Left renal cortex interstitium (tissue), 4 donors: ENCODE measurements around the gene NXF2B. TPM values are rescaled to one million over a fixed set of nuclear protein-coding genes. Genes with fewer than 3 reads are reported as not detected.
A peak's percentile ranks its signal among the peaks of the same experiment; 100 is the strongest.
"Not testable (repeated sequence)": the region's sequence is repeated elsewhere in the genome, so short reads cannot be mapped to it uniquely, and the experiment has no call there.

Source experiments
- DNase-seq, 4 donors: peaks; one replicate each; pipeline ENCODE4 v3.0.0-alpha.2; 2013; ENCODE audit warnings: low read depth in 4 of 4, low spot score in 2 of 4, missing footprints in 1 of 4
- polyA plus RNA-seq, 4 donors: library from polyadenylated mRNA; unstranded; fragments of 120-200 nt; gene quantifications; one replicate each; pipeline ENCODE4 v1.2.1, GENCODE V29; 2013; ENCODE audit not compliant: insufficient read length in 4 of 4

Gene NXF2B
- polyA plus RNA-seq = 1 to 10 TPM in 2 of 4 donors, under 1 TPM in 2; 0.52 to 2.6 (median 0.89) TPM

DNA sequence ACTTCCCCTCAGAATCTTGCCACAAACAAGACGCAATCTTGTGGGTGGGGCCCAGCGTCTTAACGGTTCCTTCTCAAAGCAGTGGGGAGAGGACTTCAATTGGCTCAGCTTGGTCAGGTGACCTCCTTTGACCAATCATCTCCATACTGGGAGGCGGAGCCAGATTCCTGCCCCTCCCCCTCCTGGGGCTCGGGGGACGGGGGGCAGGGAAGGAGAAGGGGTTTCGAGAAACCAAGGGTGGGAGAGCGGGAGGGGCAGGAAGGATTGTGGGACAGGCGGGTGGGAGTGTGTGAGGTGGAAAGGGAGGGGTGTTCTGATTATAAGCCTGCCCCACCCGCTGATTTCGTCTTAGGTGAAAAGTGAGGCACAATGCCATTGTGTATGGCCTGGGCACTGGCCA lies at the start of gene NXF2B:
Gene NXF2B, minus strand, starts transcription at position 101 of the 400 bp plus-strand sequence. CDS start 59,972 bp downstream, outside the sequence.
- not testable (repeated sequence) for DNase-seq

- DNase-seq = not testable (repeated sequence)
Measured at GRCh38 chrX:102478765-102479164, 39.0 kb upstream of the NXF2B start.

DNA sequence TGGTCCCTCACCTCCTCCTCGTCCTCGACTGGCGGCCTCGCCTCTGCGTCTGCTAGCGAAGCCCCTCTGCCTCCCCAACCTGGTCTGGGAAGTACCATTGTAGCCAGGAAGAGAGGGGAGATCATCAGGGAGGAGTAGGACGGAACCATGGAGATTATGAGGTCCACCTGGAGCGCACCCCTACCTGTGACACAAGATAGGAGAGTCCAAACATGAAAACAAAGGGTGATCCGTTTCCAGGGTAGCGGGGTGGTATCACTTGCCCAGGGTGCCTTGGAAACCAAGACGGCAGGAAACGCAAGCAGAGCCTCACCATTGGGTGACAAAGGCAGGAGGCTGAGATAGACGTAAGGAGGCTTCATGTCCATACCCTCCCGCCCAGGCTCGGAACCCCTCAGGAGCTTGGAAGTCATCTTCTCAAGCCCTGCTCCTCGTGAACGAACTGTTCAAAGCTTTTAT lies 32.0 kb upstream of the NXF2B start, which contains the start of gene TCP11X2:
Gene TCP11X2, minus strand, starts transcription at position 51 of the 459 bp plus-strand sequence.
- not testable (repeated sequence) for DNase-seq

DNA sequence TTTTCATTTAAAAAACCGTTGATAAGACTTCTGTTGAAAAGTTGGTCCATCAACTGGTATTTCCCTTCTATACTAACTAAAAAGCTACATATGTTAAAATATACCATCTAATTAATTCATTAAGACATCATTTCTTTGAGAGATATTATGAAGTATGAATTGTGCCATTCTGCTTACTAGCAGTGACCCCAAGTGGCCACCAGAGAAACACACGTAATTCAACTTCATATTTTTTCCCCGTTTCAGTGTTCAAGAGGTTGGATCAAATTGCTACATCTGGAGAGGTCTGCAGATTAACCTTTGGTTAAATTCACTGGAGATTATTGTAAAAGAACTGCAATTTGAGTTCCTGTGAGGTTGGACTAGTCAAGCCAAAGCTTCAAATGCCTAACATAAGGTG lies 30.4 kb upstream of the NXF2B start:
- DNase-seq = not testable (repeated sequence)

GRCh38 chrX:102458615-102459014 lies 18.8 kb upstream of the NXF2B start:
- not testable (repeated sequence) for DNase-seq

DNA sequence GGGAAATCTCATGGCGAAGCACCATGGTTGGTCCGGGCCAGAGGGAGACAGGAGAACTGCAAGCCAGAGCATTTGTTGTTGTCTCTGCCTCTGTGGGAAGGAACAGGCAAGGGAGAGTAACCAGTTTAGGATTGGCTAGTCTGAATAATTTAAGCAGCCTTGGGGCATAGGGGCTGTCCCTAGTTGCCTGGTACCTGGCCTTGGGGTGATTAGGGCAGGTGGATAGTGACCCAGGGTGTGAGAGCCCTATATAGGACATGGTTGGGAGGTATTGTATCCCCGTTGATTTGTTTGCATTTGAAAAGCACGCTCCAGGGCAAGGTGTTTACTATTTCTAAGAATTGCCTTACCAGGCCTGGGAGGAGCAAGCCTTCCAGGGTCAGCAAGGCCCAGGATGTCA lies 25.3 kb downstream of the NXF2B start:
- DNase-seq = not testable (repeated sequence)

GRCh38 chrX:102345916-102346315 lies 93.9 kb downstream of the NXF2B start:
- peak in 1 of 4 donors; percentile 15 for DNase-seq

DNA sequence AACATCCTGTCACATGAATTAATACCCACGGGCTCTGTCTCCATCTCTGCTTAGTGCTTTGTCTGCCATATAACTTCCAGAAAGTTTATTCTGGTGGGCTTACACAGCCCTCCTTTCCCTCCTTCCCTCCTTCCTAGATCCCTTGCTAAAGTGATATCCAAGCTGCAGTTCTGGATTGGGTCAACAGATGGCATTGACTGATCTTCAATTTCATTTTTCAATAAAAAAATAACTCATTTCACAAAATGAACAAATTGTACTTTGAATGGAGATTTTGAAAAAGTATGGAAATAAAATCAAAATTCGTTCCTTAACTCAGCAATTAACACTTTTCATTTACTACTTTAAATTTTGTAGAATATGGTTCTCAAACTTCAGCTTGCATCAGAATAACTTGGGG lies 97.9 kb downstream of the NXF2B start:
- DNase-seq = no peak

GRCh38 chrX:102339312-102340298 lies 100.2 kb downstream of the NXF2B start:
- DNase-seq = no peak

- no peak for DNase-seq
Measured at GRCh38 chrX:102338162-102338561, 101.6 kb downstream of the NXF2B start.

Other genes starting within 250 kb of the NXF2B start
- not detected for gene TCP11X1, start 224.7 kb downstream of the NXF2B start, polyA plus RNA-seq
- gene NXF2, start 192.8 kb downstream of the NXF2B start, polyA plus RNA-seq = under 1 TPM in 3 of 4 donors, not detected in 1; 0.33 to 0.48 (median 0.46) TPM
- 1 to 10 TPM in 2 of 4 donors, under 1 TPM in 2; 0.75 to 2.1 (median 1.2) TPM for gene TCP11X2, start 31.8 kb upstream of the NXF2B start, polyA plus RNA-seq
- gene TMSB15A, start 76.7 kb upstream of the NXF2B start, polyA plus RNA-seq = 10 to 100 TPM; 59.9 to 71.4 (median 64.1) TPM
- 10 to 100 TPM; 12.3 to 16.7 (median 15.7) TPM for gene ARMCX5, start 159.5 kb upstream of the NXF2B start, polyA plus RNA-seq
- gene GPRASP1, start 211.5 kb upstream of the NXF2B start, polyA plus RNA-seq = 10 to 100 TPM; 10.7 to 13.5 (median 11.9) TPM